ENCODE data around the gene BANF2. TPM values are rescaled to one million over a fixed set of nuclear protein-coding genes. Genes with fewer than 3 reads are reported as not detected.

The BANF2 gene
- polyA plus RNA-seq, 3 donors: not detected

- H3K4me3 ChIP-seq (replicated peaks in 1 of 3; ENCODE audit: low read depth in 2 of 3, low read length in 3 of 3): no peak overlapping the region
- no peak overlapping the region for H3K27ac ChIP-seq (ENCODE audit: low read depth in 1 of 2, low read length in 2 of 2)
- peaks cover 2 to 4% (median 3%) of the 10 kb centered on the region in 3 donors for H3K27me3 Mint-ChIP-seq (ENCODE audit: low read depth in 3 of 3)
- no peaks in the 10 kb centered on the region for H3K79me2 ChIP-seq (ENCODE audit: insufficient read depth, low read length)
- no peaks in the 10 kb centered on the region for H3K27me3 ChIP-seq (ENCODE audit: control insufficient read depth in 2 of 2, insufficient read depth in 2 of 2, low read length in 2 of 2)
- no peaks in the 10 kb centered on the region for H3K4me1 ChIP-seq (ENCODE audit: control insufficient read depth in 1 of 2, insufficient read depth in 2 of 2, low read length in 2 of 2)
- intact Hi-C loops (cut with micrococcal nuclease): no loop called here
- no peaks in the 10 kb centered on the region for H3K4me1 Mint-ChIP-seq
- H3K36me3 ChIP-seq (replicated peaks in 1 of 2; ENCODE audit: control insufficient read depth in 1 of 2, insufficient read depth in 2 of 2, low read length in 2 of 2): no peaks in the 10 kb centered on the region
- no peak overlapping the region for H3K4me3 Mint-ChIP-seq
- WGBS (ENCODE audit: insufficient coverage): no CpG with 5 or more reads among the region's 1 CpG
- no peaks in the 10 kb centered on the region for H3K9me3 ChIP-seq (replicated peaks in 1 of 2; ENCODE audit: control insufficient read depth in 1 of 2, insufficient read depth in 1 of 2, low read length in 2 of 2)
- no peak for DNase-seq
- H2AFZ ChIP-seq (ENCODE audit: insufficient read depth, low read depth, low read length, poor library complexity, severe bottlenecking): no peak overlapping the region
- H3K27ac Mint-ChIP-seq: no peak overlapping the region
- TF ChIP-seq CTCF (IDR thresholded peaks at IDR 0.05): no peak
- no peaks in the 10 kb centered on the region for H3K36me3 Mint-ChIP-seq
- H3K4me2 ChIP-seq (replicated peaks; ENCODE audit: extremely low read depth, low read length, poor library complexity, severe bottlenecking): no peak overlapping the region
- no peak overlapping the region for H3K9ac ChIP-seq (ENCODE audit: insufficient read depth, low read length, poor library complexity, severe bottlenecking)
- peaks cover 0 to 10% (median 3%) of the 10 kb centered on the region in 7 donors for H3K9me3 Mint-ChIP-seq
- H4K20me1 ChIP-seq (ENCODE audit: insufficient read depth, low read length): no peaks in the 10 kb centered on the region
These were observed 3.5 kb upstream of the BANF2 start for GRCh38 chr20:17696287-17696686.

GRCh38 chr20:17697171-17697570 lies 2.6 kb upstream of the BANF2 start:
- Histone ChIP-seq H3K9ac (ENCODE audit: insufficient read depth, low read length, poor library complexity, severe bottlenecking) (no peak overlapping the region), H3K4me1 (ENCODE audit: control insufficient read depth in 1 of 2, insufficient read depth in 2 of 2, low read length in 2 of 2) (no peaks in the 10 kb centered on the region), H3K27me3 (ENCODE audit: control insufficient read depth in 2 of 2, insufficient read depth in 2 of 2, low read length in 2 of 2) (no peaks in the 10 kb centered on the region), H3K79me2 (ENCODE audit: insufficient read depth, low read length) (no peaks in the 10 kb centered on the region), H3K4me2 (replicated peaks; ENCODE audit: extremely low read depth, low read length, poor library complexity, severe bottlenecking) (no peak overlapping the region), H3K27ac (ENCODE audit: low read depth in 1 of 2, low read length in 2 of 2) (no peak overlapping the region), H3K9me3 (replicated peaks in 1 of 2; ENCODE audit: control insufficient read depth in 1 of 2, insufficient read depth in 1 of 2, low read length in 2 of 2) (no peaks in the 10 kb centered on the region), H3K36me3 (replicated peaks in 1 of 2; ENCODE audit: control insufficient read depth in 1 of 2, insufficient read depth in 2 of 2, low read length in 2 of 2) (no peaks in the 10 kb centered on the region), H4K20me1 (ENCODE audit: insufficient read depth, low read length) (no peaks in the 10 kb centered on the region), H3K4me3 (replicated peaks in 1 of 3; ENCODE audit: low read depth in 2 of 3, low read length in 3 of 3) (no peak overlapping the region), H2AFZ (ENCODE audit: insufficient read depth, low read depth, low read length, poor library complexity, severe bottlenecking) (no peak overlapping the region)
- Mint-ChIP-seq H3K9me3 (peaks cover 0 to 10% (median 3%) of the 10 kb centered on the region in 7 donors), H3K27me3 (ENCODE audit: low read depth in 3 of 3) (peaks cover 2 to 3% (median 2%) of the 10 kb centered on the region in 3 donors), H3K4me1 (no peaks in the 10 kb centered on the region), H3K27ac (peak overlapping the region in 1 of 7 donors; percentile 17), H3K4me3 (no peak overlapping the region), H3K36me3 (no peaks in the 10 kb centered on the region)
- no peak for TF ChIP-seq CTCF (IDR thresholded peaks at IDR 0.05)
- 90% methylated on average over 1 of the region's 1 CpG for WGBS (ENCODE audit: insufficient coverage)
- DNase-seq: no peak
- intact Hi-C loops (cut with micrococcal nuclease): no loop called here
